GM12873 (cell line): ENCODE measurements around the gene ZMYND19.

Experiments
- CTCF ChIP-seq: IDR thresholded peaks from 2 replicates; pipeline ENCODE4 v1.5.1; 2012; ENCODE audit warnings: low read depth, mild to moderate bottlenecking, moderate library complexity, low read length, control low read depth; ENCODE audit not compliant: insufficient read depth; ENCODE audit errors: missing control alignments

Gene ZMYND19

GRCh38 chr9:137575364-137575715 lies 15.0 kb downstream of the ZMYND19 start:
- TF ChIP-seq CTCF = no peak

DNA sequence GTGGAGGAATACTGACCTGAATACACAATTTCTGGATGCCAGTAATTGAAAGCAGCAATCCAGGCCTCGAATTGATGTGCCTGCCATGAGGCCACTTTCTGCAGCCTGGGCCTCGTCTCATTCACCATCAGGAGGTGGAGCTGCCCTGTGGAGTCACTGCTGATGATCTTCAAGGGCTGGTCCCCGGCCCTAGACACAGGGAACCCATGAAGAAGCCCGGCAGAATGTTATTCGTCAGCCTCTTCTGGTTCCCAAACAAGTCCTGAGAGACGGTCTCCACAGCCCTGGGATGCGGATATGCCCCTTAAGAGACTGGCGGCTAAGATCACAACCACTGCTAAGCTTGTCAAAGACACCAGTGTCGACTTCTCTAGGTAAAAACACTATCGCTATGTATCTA lies 16.1 kb downstream of the ZMYND19 start:
- no peak for TF ChIP-seq CTCF

- TF ChIP-seq CTCF = no peak
Observed at GRCh38 chr9:137570566-137570965, 19.7 kb downstream of the ZMYND19 start.

GRCh38 chr9:137569609-137570203 lies 20.6 kb downstream of the ZMYND19 start:
- TF ChIP-seq CTCF = no peak

DNA sequence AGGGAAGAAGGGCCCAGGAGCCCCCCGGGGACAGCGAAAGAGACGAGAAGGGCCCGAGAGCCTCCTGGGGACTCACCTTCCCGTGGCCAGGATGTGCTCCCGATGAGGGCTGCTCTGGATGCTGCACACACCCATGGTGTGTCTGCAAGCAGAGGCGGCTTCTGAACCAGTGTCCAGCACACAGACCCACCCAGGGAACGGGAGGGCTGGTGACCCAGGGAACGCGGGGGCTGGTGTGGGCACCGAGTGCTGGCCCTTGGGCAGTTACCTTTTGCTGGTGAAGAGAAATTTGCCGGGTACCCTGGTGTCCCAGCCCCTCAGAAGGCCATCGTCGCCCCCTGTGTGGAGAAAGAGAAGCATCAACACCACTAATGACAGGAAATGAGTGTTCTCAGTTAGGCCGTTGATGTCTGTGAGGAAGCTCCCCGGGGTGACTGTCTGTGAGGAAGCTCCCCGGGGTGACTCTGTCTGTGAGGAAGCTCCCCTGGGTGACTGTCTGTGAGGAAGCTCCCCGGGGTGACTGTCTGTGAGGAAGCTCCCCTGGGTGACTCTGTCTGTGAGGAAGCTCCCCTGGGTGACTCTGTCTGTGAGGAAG lies 25.4 kb downstream of the ZMYND19 start:
- TF ChIP-seq CTCF = no peak

GRCh38 chr9:137564134-137564533 lies 26.2 kb downstream of the ZMYND19 start:
- TF ChIP-seq CTCF = no peak

- TF ChIP-seq CTCF = no peak
Observed at GRCh38 chr9:137558127-137558526, 32.2 kb downstream of the ZMYND19 start.
